Measurements from ENCODE around the gene TMEM168.

The TMEM168 gene

DNA sequence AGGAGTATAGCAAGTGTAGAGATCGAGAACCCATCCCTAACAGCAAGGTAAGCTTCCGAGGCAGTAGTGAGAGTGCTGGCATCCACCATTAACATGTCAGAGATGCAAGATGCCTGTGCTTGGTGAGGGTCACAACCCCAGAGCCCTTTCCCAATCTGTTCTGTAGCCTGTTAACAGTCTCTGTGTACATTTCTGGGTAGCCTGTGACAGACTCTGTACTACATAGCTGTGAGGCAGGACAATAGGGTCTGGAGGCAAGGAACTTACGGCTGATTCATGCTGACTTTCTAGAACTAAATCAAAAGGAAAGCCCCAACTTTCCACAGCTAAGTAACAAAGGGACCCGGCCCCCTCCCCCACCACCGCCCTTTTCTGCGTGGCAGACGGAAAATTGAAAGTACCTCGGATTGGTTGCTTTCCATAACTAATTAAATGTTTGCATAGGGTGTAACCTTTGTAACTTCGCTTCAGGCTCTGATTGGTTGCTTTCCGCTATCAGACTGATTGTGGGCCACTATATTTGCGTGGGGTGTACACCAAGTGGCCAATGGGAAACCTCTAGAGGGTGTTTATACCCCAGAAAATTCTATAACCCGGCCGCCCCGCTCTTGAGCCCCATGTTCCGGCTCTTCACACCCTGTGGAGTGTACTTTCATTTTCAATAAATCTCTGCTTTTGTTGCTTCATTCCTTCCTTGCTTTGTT, 1.4 kb upstream of the TMEM168 start:
- peaks cover 33% of the 10 kb centered on the region for H3K4me1 Mint-ChIP-seq (ENCODE audit: low read depth)
- peak overlapping the region; percentile 41 for H3K27ac Mint-ChIP-seq
- peaks cover 6% of the 10 kb centered on the region for H3K36me3 Mint-ChIP-seq (ENCODE audit: low read depth)
- peak overlapping the region; percentile 45 for H3K4me3 Mint-ChIP-seq
- no peaks in the 10 kb centered on the region for H3K27me3 Mint-ChIP-seq (ENCODE audit: low read depth)
- H3K9me3 Mint-ChIP-seq, result no peaks in the 10 kb centered on the region

DNA sequence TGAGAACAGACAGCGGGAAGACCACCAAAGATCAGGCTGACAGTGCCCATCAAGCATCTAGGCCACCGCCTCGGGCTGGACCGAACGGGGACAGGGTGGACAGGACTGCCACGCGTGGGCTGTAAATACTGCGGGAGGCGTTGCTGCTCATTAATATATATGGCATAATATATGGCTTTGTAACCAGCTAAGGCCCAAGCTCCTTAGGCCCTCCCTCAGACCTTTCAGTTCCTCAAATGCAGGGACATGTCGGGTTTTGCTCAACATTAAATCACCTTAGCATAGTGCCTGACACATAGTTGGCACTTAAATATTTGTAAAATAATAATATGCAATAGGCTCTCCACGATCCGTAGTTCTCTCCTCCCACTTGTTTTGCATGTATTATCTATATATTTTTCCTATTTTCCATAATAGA, 402 bp upstream of the TMEM168 start:
- Mint-ChIP-seq H3K36me3 (ENCODE audit: low read depth) (peaks cover 6% of the 10 kb centered on the region), H3K4me3 (peak overlapping the region; percentile 96), H3K27me3 (ENCODE audit: low read depth) (no peaks in the 10 kb centered on the region), H3K9me3 (no peaks in the 10 kb centered on the region), H3K27ac (peak overlapping the region; percentile 83), H3K4me1 (ENCODE audit: low read depth) (peaks cover 33% of the 10 kb centered on the region)

DNA sequence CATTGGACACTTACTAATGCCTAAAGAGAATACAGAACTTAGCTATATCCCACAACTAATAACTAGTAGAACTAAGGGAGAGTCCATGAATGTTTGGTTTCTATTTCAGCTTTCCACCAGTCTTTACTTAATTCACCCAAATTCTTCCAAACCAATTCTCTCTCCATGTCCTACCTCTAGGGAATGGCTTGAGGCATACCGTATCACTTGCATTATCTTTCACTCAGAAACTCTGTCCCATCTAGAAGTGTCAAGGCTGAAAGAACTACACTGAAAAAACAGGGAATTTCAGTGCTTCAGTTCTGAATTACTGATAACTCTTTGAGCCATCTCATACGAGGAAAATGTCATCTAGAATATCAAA, 758 bp downstream of the TMEM168 start:
- Mint-ChIP-seq H3K27me3 (ENCODE audit: low read depth) (no peaks in the 10 kb centered on the region), H3K27ac (peak overlapping the region; percentile 83), H3K36me3 (ENCODE audit: low read depth) (peaks cover 9% of the 10 kb centered on the region), H3K9me3 (no peaks in the 10 kb centered on the region), H3K4me3 (peak overlapping the region; percentile 96), H3K4me1 (ENCODE audit: low read depth) (peaks cover 27% of the 10 kb centered on the region)

DNA sequence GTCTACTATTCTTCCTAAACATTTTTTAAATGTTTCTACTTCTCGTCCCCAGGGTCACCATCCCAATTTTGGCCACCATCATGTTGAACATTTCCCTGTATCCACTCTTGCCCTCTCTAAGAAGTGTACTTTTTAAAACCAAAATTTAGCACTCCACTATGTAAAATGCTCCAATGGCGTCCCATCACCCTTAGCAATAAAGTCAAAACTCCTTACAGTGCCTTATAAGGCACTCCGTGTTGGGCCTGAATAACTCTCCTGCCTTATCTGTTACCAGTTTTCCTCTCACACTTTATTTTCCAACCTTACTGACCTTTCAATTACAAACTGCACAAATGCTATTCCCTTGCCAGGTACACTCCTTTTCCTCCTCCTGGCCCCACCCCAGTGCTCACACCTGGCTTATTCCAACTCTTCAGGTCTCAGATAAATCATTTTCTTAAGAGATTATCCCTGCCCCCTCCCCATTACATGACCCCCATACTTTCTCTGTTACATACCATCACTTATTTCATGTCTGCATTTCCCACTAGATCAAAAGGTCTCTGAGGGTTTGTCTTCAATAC, 1.3 kb downstream of the TMEM168 start:
- Mint-ChIP-seq H3K36me3 (ENCODE audit: low read depth) (peaks cover 14% of the 10 kb centered on the region), H3K9me3 (no peaks in the 10 kb centered on the region), H3K4me3 (peak overlapping the region; percentile 96), H3K27me3 (ENCODE audit: low read depth) (no peaks in the 10 kb centered on the region), H3K4me1 (ENCODE audit: low read depth) (peaks cover 29% of the 10 kb centered on the region), H3K27ac (peak overlapping the region; percentile 21)

DNA sequence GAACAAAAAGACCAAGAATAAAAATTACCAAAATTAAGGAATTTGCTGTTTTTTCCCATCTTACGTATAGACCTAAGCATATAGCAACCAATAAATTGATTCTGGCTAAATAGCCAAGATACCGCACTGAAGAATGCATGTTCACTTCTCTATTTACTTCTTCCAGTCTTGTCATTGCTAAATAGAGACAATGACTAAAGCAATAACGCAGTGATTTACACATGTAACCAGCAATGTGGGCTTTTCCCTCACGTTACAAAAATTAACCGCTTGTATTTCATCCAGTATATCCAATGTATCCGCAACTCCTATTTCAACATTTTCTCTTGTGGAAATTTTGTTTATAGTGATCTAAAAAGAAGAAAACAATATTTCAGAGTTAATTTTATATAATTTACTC, 5.6 kb downstream of the TMEM168 start:
- peaks cover 40% of the 10 kb centered on the region for H3K36me3 Mint-ChIP-seq (ENCODE audit: low read depth)
- no peak overlapping the region for H3K27ac Mint-ChIP-seq
- no peak overlapping the region for H3K4me3 Mint-ChIP-seq
- H3K9me3 Mint-ChIP-seq, result no peaks in the 10 kb centered on the region
- H3K4me1 Mint-ChIP-seq (ENCODE audit: low read depth), result peaks cover 49% of the 10 kb centered on the region
- no peaks in the 10 kb centered on the region for H3K27me3 Mint-ChIP-seq (ENCODE audit: low read depth)

DNA sequence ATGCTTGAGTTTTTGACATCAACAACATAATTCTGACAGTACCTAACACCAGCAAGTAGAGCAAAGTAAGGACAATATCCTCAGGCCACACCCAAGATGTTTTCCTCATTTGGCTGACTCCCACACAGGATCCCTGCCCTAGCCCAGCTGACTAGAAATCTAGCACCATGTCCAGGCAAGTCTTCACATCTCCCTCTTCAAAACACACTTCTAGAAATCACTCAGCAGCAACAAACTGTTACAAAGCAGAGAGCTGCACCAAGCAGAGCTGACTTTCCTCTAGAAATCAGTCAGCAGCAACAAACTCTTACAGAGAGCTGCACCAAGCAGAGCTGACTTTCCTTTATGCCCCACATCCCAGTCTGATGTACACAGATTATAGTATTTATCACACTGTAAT, 7.7 kb downstream of the TMEM168 start:
- Mint-ChIP-seq H3K4me3 (peak overlapping the region; percentile 18), H3K27ac (peak overlapping the region; percentile 56), H3K36me3 (ENCODE audit: low read depth) (peaks cover 42% of the 10 kb centered on the region), H3K27me3 (ENCODE audit: low read depth) (no peaks in the 10 kb centered on the region), H3K9me3 (no peaks in the 10 kb centered on the region), H3K4me1 (ENCODE audit: low read depth) (peaks cover 34% of the 10 kb centered on the region)

DNA sequence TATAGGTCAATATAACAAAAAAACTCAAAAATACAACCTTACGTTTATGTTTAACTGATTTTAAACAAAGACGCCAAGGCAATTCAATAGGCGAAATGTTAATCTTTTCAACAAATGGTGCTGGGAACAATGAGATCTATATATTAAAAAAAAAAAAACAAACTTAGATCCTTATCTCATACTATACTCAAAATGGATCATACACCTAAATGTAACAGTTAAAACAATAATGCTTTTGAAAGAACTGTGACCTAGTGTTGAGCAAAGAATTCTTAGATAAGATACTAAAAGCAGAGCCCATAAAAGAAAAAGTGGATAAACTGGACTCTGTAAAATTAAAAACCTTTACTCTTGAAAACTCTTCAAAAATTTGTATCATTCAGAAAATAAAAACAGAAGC, 8.6 kb downstream of the TMEM168 start:
- Mint-ChIP-seq H3K4me3 (no peak overlapping the region), H3K36me3 (ENCODE audit: low read depth) (peaks cover 40% of the 10 kb centered on the region)

DNA sequence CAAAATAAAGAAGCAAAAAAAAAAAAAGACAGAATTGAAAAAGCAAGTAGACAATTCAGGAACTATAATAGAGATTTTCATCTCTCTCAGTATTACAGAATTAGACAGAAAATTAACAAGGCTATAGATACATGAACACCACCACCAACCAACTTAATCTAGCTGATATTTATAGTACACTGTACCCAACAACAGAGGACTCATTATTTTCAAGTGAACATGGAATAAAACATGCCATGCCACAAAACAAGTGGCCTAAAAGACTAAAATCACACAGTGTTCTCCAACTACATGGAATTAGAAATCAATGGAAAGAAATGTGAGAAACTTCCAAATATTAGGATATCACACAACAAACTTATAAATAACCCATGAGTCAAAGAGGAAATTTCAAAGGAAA, 9.1 kb downstream of the TMEM168 start:
- Mint-ChIP-seq H3K9me3 (no peaks in the 10 kb centered on the region), H3K27me3 (ENCODE audit: low read depth) (no peaks in the 10 kb centered on the region)

More for the DNA sequence above, 8.6 kb downstream of the TMEM168 start:
- no peaks in the 10 kb centered on the region for H3K27me3 Mint-ChIP-seq (ENCODE audit: low read depth)
- peak overlapping the region; percentile 56 for H3K27ac Mint-ChIP-seq
- H3K4me1 Mint-ChIP-seq (ENCODE audit: low read depth), result peaks cover 32% of the 10 kb centered on the region
- H3K9me3 Mint-ChIP-seq, result no peaks in the 10 kb centered on the region

DNA sequence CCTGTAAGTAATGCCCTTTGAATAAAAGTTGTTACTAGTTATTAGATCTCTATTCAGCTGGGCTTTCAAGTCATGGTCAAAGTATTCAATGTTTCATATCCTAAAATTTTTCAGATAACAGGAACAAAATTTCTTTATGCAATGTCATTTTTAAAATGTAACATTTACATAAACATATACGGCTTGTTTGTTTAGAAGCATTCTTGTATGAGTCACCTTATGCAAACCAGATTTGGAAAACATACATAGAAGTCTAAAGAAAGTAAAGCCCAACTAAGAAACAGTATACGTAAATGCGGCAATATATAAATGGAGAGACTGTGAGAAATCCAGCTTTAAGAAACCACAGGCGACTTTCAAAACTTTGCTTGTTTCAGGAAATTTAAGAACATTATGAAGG, 10.5 kb downstream of the TMEM168 start:
- H3K4me3 Mint-ChIP-seq, result no peak overlapping the region
- H3K9me3 Mint-ChIP-seq, result no peaks in the 10 kb centered on the region
- peaks cover 32% of the 10 kb centered on the region for H3K4me1 Mint-ChIP-seq (ENCODE audit: low read depth)
- H3K27ac Mint-ChIP-seq, result no peak overlapping the region
- no peaks in the 10 kb centered on the region for H3K27me3 Mint-ChIP-seq (ENCODE audit: low read depth)
- H3K36me3 Mint-ChIP-seq (ENCODE audit: low read depth), result peaks cover 39% of the 10 kb centered on the region

More for the DNA sequence above, 9.1 kb downstream of the TMEM168 start:
- H3K4me3 Mint-ChIP-seq, result no peak overlapping the region
- peaks cover 40% of the 10 kb centered on the region for H3K36me3 Mint-ChIP-seq (ENCODE audit: low read depth)
- H3K4me1 Mint-ChIP-seq (ENCODE audit: low read depth), result peaks cover 32% of the 10 kb centered on the region
- H3K27ac Mint-ChIP-seq, result no peak overlapping the region

DNA sequence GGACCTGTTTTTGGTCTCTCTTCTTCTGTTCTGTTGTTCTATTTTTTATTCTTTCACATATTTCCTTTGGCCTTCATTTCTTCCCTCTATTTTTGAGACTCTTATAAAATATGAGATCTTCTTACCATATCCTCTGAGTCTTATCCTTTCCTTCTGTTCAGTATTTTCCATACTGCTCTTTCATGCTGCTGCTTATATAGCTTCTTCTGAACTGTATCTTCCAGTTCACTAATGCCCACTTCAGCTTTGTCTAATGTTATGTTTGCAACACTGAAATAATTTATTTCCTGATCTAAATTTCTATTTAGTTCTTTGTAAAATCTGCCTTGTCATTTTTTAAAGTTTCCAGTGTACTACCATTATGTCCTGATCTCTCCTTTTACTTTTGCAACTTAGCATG, 12.8 kb downstream of the TMEM168 start:
- no peaks in the 10 kb centered on the region for H3K9me3 Mint-ChIP-seq
- no peaks in the 10 kb centered on the region for H3K27me3 Mint-ChIP-seq (ENCODE audit: low read depth)
- peaks cover 22% of the 10 kb centered on the region for H3K36me3 Mint-ChIP-seq (ENCODE audit: low read depth)
- H3K27ac Mint-ChIP-seq, result no peak overlapping the region
- no peak overlapping the region for H3K4me3 Mint-ChIP-seq
- H3K4me1 Mint-ChIP-seq (ENCODE audit: low read depth), result peaks cover 16% of the 10 kb centered on the region

DNA sequence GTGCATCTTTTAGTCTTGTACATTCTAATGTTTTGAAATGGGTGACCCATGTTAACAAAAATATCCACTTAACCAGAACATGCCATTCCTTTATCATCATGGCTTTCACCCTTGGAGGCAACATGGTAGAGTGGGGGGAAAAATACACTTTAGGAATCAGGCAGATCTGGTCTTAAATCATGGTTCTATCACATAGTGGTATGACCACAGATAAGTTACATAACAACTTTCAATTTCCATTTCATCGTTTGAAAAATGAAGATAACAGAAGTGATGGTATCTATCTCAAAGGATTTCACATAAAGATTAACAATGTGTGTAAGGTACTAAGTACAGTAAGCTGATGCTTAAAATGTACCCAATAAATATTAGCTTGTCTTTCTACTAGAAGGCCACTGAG, 19.0 kb downstream of the TMEM168 start:
- Mint-ChIP-seq H3K27me3 (ENCODE audit: low read depth) (no peaks in the 10 kb centered on the region), H3K9me3 (no peaks in the 10 kb centered on the region)

DNA sequence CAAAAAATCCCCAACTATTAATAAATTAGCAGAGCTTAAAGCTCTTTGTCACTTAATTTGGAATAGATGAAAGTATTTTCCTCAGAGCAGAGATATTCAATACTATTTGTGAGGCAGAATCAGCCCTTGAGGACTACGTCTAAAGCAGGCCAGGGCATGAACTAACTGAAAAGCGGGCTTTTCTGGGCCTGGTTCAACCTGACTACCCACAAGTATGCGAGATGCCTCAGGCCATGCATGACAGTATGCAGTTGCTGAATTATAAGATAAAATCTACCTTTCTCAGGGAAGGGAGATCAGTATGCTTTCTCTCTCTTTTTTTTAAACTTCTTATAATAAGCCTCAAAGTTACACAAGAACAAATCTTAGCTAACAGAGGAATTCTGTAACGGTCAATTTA, 20.1 kb downstream of the TMEM168 start:
- Mint-ChIP-seq H3K4me1 (ENCODE audit: low read depth) (peaks cover 2% of the 10 kb centered on the region), H3K9me3 (no peaks in the 10 kb centered on the region), H3K27ac (no peak overlapping the region), H3K4me3 (no peak overlapping the region), H3K36me3 (ENCODE audit: low read depth) (peaks cover 10% of the 10 kb centered on the region), H3K27me3 (ENCODE audit: low read depth) (no peaks in the 10 kb centered on the region)

More for the DNA sequence above, 19.0 kb downstream of the TMEM168 start:
- Mint-ChIP-seq H3K27ac (no peak overlapping the region), H3K4me3 (no peak overlapping the region), H3K4me1 (ENCODE audit: low read depth) (no peaks in the 10 kb centered on the region), H3K36me3 (ENCODE audit: low read depth) (peaks cover 7% of the 10 kb centered on the region)

DNA sequence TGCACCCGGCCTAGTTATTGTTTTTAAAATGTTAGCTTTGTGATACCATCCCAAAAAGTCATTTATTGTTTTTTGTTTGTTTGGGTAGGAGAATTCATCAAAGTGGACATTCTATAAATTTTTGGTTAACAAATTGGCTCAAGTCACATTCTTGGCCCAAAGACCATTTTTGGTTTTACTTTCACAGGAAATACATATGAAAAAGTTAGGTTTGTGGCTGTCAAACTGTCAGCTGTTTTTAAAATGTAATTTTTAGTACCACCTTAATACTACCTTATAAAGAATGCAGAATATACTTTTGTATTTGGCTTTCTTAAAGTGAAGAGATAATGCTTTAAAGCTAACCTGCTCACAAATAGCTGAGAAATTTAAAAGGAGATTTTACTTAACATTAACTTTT, 25.1 kb downstream of the TMEM168 start:
- Mint-ChIP-seq H3K27me3 (ENCODE audit: low read depth) (no peaks in the 10 kb centered on the region), H3K4me3 (no peak overlapping the region), H3K27ac (peak overlapping the region; percentile 6), H3K9me3 (no peaks in the 10 kb centered on the region), H3K4me1 (ENCODE audit: low read depth) (peaks cover 13% of the 10 kb centered on the region), H3K36me3 (ENCODE audit: low read depth) (peaks cover 17% of the 10 kb centered on the region)

DNA sequence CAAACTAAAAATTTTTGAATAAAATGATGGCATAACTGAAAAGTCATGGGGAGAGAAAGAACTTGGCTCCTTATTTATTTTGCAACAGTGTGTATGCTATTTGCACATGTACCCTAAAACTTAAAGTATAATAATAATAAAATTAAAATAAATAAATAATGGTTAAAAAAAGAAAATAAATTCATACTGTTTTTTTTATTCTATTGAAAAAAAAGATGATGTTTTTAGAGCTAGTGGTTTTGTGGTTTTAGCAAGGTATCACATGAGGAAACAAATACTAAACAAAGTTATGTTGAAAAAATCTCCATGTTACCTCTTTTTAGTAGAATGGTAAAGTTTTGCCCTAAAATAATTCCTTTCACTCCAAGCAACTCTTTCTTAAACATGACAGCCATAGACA, 26.2 kb downstream of the TMEM168 start:
- Mint-ChIP-seq H3K27me3 (ENCODE audit: low read depth) (no peaks in the 10 kb centered on the region), H3K9me3 (no peaks in the 10 kb centered on the region), H3K27ac (no peak overlapping the region), H3K36me3 (ENCODE audit: low read depth) (peaks cover 14% of the 10 kb centered on the region), H3K4me1 (ENCODE audit: low read depth) (peaks cover 13% of the 10 kb centered on the region), H3K4me3 (no peak overlapping the region)

DNA sequence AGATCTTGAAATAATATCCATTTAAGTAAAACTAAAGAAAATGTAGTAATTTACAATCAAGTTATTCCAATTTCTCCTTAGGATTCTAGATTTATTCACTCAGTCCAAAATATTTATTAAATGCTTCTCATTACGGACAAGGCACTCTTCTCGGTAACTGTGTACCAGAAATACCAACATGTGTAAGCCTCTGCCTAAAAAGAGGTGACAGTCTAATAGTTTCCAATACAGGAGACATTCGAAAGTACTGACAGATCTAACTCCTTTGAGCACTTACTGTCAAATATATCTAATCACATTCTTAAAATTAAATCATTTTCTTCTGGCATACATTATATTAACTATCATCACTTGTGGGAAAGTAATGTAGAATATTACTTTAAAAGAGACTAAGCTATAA, 26.9 kb downstream of the TMEM168 start:
- H3K4me1 Mint-ChIP-seq (ENCODE audit: low read depth), result peaks cover 13% of the 10 kb centered on the region
- H3K27ac Mint-ChIP-seq, result no peak overlapping the region
- H3K36me3 Mint-ChIP-seq (ENCODE audit: low read depth), result peaks cover 14% of the 10 kb centered on the region
- no peaks in the 10 kb centered on the region for H3K9me3 Mint-ChIP-seq
- no peak overlapping the region for H3K4me3 Mint-ChIP-seq
- no peaks in the 10 kb centered on the region for H3K27me3 Mint-ChIP-seq (ENCODE audit: low read depth)

Data from T-helper 1 cell treated with Interleukin-12 subunit alpha and Interleukin-12 subunit beta and Interleukin-4 antibody, amounts not matched to agents 30 μg/mL and 1 μg/mL, for 36 hours (primary cell).